NCI-H128 (cell line): ENCODE data around the gene SEMA6A.
"Not testable (repeated sequence)": the region's sequence is repeated elsewhere in the genome, so short reads cannot be mapped to it uniquely, and the experiment has no call there.

Source experiments
- DNase-seq: peaks from one replicate; lab custom pipeline; 2025; ENCODE audit not compliant: unreplicated experiment; lab: John Stamatoyannopoulos, UW

The SEMA6A gene

DNA sequence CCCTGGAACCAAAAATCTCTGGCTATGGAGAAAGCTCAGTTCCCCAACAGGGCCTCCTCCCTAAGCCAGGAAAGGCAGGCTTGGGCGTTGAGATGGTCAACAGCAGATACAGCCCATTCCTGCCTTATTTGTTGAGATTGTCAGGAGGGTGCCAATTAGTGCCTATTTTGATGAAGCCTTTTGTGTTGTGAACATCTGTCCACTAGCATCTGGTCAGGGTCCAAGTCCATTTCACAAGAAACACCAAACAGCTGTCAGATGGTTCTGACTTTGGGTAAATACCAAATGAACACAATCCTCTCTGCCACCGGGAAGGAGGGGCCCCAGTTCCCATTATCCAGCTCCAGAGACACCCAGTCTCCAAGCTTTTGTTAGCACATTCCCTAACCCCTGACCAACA, 19.9 kb downstream of the SEMA6A start:
- no peak for DNase-seq

GRCh38 chr5:116553366-116553765, 21.3 kb downstream of the SEMA6A start:
- DNase-seq, result no peak

DNA sequence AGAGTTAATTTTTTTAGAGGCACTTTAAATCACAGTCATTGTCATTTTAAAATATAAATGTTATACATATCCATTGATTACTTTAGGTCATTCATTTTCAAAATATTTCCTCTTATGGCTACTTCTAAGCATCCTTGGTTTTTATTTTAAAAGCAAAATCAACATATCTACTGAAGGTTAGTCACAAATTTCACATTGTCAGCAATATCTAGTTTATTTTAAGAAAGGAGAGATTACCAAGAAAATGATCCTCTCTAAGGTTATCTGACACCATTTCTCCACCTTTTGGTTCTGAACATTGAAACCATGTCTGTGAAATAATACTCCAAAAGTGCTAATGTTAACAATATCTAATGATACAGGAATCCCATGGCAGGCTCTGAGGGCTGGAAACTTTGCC, 24.5 kb downstream of the SEMA6A start:
- no peak for DNase-seq

DNA sequence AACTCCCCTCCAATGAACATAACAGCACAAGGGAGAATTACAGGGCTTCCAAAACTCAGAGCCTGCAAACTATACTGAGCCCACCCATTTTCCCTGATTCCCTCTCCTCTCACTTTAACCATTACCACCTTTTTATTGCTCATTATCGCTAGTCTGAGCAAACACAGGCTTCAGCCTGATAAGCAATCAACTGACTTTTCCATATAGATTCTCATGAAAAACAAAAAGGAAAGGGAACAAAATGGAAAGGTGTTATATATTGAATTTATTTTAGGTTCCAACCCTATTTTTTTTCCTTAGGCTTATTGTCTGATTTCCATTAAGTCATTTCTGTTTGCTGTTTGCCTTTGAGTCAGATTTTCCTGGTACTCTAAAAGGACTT, 27.9 kb downstream of the SEMA6A start:
- DNase-seq, result no peak

DNA sequence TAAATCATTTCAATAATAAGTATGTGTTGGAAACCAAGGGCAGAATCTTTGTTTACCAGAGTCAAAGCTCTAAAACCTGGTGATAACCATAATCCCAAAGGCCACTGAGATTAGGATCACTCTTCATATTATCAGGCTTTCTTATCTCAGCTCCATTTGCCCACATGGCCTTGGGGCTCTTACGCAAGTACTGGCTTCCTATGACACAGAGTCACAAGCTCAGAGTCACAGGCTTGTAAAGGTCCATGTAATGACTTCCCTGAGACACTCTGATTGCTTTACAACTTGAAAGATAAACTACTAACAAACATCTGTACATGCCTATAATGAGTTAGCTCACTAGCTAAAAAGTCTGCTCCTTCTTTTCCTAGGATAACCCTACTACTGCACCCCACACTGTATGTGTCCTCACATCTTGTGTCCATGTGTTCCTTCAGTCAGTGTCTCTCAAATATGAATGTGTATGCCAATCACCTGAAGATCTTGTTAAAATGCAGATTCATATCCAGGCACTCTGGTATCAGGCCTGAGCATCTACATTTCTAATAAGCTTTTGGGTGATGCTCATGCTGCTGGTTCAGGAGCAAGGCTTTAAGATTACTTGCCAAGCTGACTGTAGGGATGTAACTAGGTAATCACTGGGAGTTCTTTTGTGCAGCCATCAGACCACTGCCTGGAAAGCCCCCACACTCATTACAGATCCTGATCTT, 28.4 kb downstream of the SEMA6A start:
- DNase-seq, result no peak

DNA sequence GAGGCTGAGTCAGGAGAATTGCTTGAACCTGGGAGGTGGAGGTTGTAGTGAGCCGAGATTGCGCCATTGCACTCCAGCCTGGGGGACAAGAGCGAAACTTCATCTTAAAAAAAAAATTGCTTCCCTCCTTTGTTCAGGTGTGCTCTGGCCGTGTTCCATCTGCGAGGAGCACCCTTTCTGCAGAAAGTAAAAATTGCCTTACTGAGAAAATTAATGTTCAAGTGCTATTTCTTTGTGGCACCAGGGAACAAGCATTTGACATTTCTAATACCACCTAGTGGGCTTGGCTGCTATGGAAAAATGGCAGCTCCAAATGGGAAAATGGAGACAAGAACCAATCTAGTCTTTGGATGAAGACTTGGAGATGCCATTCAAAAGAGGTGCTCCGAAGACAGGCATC, 29.2 kb downstream of the SEMA6A start:
- DNase-seq, result not testable (repeated sequence)

- DNase-seq, result no peak
Measured at GRCh38 chr5:116544531-116545241, 29.9 kb downstream of the SEMA6A start.

DNA sequence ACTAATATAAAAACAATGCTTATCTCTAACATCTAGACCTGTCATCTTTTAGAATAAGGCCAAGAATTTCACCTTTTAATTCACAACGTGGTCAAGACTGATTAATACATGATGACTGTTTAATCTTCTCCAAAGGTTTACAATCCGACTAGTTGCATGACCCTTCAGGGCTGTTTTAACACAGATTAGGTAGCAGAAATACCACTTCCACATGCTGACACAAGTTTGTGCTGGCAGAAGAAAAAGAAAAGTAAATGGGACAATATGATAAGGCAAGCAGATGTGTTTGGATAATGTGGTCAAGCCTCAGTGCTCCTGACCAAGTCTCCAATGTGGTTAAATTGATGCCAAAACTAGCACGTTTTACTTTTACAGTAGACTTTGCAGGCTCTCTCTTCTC, 31.1 kb downstream of the SEMA6A start:
- no peak for DNase-seq

DNA sequence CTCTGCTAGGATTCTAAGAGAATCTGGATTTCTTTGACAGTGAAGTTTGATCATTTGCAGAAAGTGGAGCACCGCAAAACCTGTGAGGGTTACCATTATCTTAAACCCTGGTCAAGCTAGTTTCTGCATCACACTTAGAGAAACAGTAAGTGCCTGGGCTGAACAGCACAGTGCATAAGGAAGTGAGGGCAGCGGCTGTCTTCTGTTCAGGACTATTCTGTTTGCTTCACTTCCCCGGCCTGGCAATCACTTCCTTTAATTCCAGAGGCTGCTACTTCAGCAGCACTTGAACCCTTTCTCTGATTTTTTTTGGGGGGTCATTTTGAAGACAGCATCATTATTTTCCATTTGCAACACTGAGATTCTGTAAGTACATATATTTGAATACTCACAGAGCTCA, 32.0 kb downstream of the SEMA6A start:
- no peak for DNase-seq

DNA sequence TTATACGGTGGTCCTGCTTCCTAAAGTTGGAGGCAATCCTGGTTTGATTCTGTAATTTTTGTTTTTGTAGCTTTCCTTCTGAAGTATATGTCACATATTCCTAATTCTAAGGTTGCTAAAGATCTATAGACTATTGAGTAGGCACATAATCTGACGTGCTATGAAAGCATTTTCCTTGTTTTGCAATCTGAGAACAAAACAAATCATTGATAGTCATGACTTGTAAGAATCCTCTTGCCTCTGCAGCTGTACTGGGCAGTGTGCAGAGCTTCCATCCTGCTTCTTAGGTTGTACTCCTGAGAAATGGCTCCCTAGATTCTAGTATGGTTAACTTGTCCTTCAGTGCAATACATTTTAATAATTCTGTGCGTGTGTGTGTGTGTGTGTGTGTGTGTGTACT, 35.4 kb downstream of the SEMA6A start:
- DNase-seq, result no peak

DNA sequence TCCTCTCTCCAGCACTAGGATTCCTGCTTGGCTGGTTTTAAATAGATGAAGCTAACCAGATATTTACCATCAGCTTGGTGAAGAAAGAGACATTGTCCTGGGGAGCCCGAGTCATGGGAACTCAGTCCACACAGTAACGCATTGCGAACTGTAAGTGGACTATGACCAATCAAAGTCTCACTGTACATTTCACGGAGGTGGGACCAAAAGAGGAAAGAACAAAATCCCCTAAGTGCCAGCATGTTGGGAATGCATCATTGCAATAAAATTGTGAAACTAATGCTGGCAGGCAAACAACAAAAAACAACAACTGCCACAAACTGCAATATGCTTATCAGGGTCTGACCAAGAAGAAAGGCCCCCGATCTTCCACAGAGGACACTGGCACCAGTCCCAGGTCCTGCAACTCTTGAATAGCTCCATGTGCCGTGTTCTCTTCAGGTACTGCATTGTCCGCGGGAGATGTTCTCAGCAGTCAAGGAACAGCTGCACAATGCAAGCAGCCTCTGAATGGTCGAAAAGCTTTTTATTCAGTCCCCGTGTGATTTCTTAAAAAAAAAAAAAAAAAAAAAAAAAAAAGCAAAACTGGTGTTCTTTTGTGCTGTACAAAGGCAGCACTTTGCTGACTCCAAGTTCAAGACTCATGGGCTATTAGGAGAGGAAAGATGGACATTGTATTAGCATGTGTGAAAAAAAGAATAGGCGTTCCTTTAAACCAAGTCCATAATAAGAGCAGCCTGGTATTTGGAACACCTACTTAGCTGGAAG, 38.1 kb downstream of the SEMA6A start:
- DNase-seq, result no peak

GRCh38 chr5:116534964-116535651, 39.5 kb downstream of the SEMA6A start:
- DNase-seq, result no peak

- peak; percentile 16 for DNase-seq
Measured at GRCh38 chr5:116532762-116533525, 41.7 kb downstream of the SEMA6A start.

DNA sequence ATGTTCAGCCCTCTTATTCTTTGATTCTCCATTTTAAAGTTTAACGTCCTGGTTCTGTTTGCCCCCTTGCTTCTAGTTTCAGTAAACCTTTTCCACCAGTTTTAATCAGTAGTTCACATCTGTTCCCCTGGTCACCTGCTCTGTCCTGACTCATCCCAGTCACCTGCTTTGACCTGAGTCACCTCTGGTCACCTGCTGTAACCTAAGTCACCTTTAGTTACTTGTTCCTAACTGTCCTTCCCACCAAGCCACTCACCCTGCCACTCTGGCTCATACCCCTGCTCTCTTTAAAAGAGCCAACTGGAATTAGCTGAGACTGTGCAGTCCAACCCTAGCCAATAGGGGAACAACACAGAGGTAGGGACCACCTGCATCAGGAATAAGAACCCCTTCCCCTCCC, 43.0 kb downstream of the SEMA6A start:
- no peak for DNase-seq

DNA sequence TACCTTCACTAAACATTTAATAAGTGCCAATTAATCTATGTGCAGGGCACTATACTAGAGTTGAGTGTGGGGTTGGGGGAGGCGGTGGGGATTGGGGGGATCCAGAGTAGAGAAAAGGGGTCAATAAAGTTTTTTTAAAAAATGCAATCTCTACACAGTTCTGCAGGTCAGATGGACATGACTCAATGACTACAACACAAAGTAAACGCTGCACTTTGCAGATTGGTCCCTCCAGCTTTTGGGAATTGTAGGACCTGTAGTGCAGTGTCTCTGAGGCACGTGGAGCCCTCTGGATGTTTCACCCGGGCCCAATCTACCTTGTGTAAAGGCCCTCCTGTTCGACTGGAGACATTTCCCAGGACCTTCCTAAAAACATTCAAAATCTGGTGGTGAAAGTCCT, 43.5 kb downstream of the SEMA6A start:
- DNase-seq, result no peak

GRCh38 chr5:116530276-116530675, 44.3 kb downstream of the SEMA6A start:
- DNase-seq, result no peak

- DNase-seq, result no peak
Measured at GRCh38 chr5:116529615-116530014, 45.0 kb downstream of the SEMA6A start.

GRCh38 chr5:116528519-116529234, 45.9 kb downstream of the SEMA6A start:
- no peak for DNase-seq

- no peak for DNase-seq
Measured at GRCh38 chr5:116527582-116527981, 47.0 kb downstream of the SEMA6A start.

GRCh38 chr5:116525674-116526073, 48.9 kb downstream of the SEMA6A start:
- no peak for DNase-seq
